Esophagus squamous epithelium (tissue), 4 donors: ENCODE data around the gene FHIT.
"Not testable (repeated sequence)": the region's sequence is repeated elsewhere in the genome, so short reads cannot be mapped to it uniquely, and the experiment has no call there.

Source experiments
- POLR2A ChIP-seq, 4 donors: fragments of 450-650 bp; IDR thresholded peaks; one replicate each; pipeline ENCODE4 v1.6.1; 2017; ENCODE audit warnings: antibody characterized with exemption in 4 of 4, mild to moderate bottlenecking in 4 of 4, moderate library complexity in 3 of 4
- TF ChIP-seq, protein P1 (sequence below), 6 experiments: fragments of 450-650 bp in 4 of 6; fragments of 200-600 bp in 2 of 6; sonication (generic) in 2 of 6; IDR thresholded peaks; one replicate each; pipeline ENCODE4 v1.5.1; 2016 to 2019; ENCODE audit warnings: antibody characterized with exemption in 6 of 6, mild to moderate bottlenecking in 4 of 6, moderate library complexity in 4 of 6

DNA sequence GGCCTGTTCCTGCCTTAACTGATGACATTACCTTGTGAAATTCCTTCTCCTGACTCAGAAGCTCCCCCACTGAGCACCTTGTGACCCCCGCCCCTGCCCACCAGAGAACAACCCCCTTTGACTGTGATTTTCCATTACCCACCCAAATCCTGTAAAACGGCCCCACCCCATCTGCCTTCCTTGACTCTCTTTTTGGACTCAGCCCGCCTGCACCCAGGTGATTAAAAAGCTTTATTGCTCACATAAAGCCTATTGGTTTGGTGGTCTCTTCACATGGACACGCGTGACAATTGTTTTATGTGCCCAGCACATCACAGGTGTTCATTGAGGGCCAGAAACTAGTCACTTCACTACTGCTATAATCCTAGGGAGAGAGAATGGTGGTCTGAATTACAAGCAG is 1448.8 kb downstream of the FHIT start:
- TF ChIP-seq, protein P1, sequence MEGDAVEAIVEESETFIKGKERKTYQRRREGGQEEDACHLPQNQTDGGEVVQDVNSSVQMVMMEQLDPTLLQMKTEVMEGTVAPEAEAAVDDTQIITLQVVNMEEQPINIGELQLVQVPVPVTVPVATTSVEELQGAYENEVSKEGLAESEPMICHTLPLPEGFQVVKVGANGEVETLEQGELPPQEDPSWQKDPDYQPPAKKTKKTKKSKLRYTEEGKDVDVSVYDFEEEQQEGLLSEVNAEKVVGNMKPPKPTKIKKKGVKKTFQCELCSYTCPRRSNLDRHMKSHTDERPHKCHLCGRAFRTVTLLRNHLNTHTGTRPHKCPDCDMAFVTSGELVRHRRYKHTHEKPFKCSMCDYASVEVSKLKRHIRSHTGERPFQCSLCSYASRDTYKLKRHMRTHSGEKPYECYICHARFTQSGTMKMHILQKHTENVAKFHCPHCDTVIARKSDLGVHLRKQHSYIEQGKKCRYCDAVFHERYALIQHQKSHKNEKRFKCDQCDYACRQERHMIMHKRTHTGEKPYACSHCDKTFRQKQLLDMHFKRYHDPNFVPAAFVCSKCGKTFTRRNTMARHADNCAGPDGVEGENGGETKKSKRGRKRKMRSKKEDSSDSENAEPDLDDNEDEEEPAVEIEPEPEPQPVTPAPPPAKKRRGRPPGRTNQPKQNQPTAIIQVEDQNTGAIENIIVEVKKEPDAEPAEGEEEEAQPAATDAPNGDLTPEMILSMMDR (IDR thresholded peaks at IDR 0.05) = not testable (repeated sequence)
- not testable (repeated sequence) for TF ChIP-seq POLR2A (IDR thresholded peaks at IDR 0.05)
